Naive B cell (primary cell): ENCODE data around the gene LYPD6B. TPM values are rescaled to one million over a fixed set of nuclear protein-coding genes. Genes with fewer than 3 reads are reported as not detected.

Experiments used
- ATAC-seq, 2 donors: fragments of 150-1000 bp; cut with Tn5 transposase; 2 replicates each; pipeline ENCODE4 v1.10.0; 2021; ENCODE audit warnings: low read depth in 2 of 2, mild to moderate bottlenecking in 2 of 2, moderate library complexity in 2 of 2
- DNase-seq: peaks from one replicate; pipeline ENCODE4 v3.0.0; 2022
- H3K27ac Mint-ChIP-seq, 6 donors: one replicate each; pipeline ENCODE4 v1.8.0; 2020 to 2022; ENCODE audit warnings: mild to moderate bottlenecking in 6 of 6, mixed read lengths in 6 of 6, moderate library complexity in 5 of 6, inconsistent platforms in 2 of 6
- H3K27me3 Mint-ChIP-seq, 3 donors: one replicate each; pipeline ENCODE4 v1.8.0; 2021 to 2022; ENCODE audit warnings: mixed read lengths in 3 of 3, mild to moderate bottlenecking in 1 of 3
- H3K36me3 Mint-ChIP-seq, 2 donors: one replicate each; pipeline ENCODE4 v1.8.0; 2020 to 2022; ENCODE audit warnings: mixed read lengths in 2 of 2, inconsistent platforms in 1 of 2, mild to moderate bottlenecking in 1 of 2
- H3K4me1 Mint-ChIP-seq, 3 donors: one replicate each; pipeline ENCODE4 v1.8.0; 2020 to 2022; ENCODE audit warnings: mixed read lengths in 3 of 3, inconsistent platforms in 1 of 3, mild to moderate bottlenecking in 1 of 3, moderate library complexity in 1 of 3
- H3K4me3 Mint-ChIP-seq, 8 donors: one replicate each; pipeline ENCODE4 v1.8.0; 2020 to 2022; ENCODE audit warnings: mild to moderate bottlenecking in 8 of 8, mixed read lengths in 8 of 8, moderate library complexity in 8 of 8, inconsistent platforms in 2 of 8
- H3K9me3 Mint-ChIP-seq, 7 donors: one replicate each; pipeline ENCODE4 v1.8.0; 2020 to 2022; ENCODE audit warnings: mixed read lengths in 7 of 7, mild to moderate bottlenecking in 5 of 7, inconsistent platforms in 2 of 7, moderate library complexity in 1 of 7
- polyA plus RNA-seq, 6 donors: library from polyadenylated mRNA; unstranded; fragments of 300-500 nt; fragmentation: Illumina TruSeq; gene quantifications; one replicate each; pipeline ENCODE4 v1.2.3, GENCODE V29; 2021; ENCODE audit warnings: low read depth in 6 of 6

Gene LYPD6B
- polyA plus RNA-seq, 6 donors from 2014 or later: 0.78 to 6.7 (median 4.2) TPM; not detected in 1

GRCh38 chr2:149058936-149059335, 20.4 kb downstream of the LYPD6B start:
- Mint-ChIP-seq H3K27ac (peak overlapping the region in 1 of 6 donors; percentile 20), H3K36me3 (no peaks in the 10 kb centered on the region), H3K9me3 (peaks cover 0 to 3% (median 0%) of the 10 kb centered on the region in 7 donors), H3K27me3 (peaks cover 0 to 18% (median 11%) of the 10 kb centered on the region in 3 donors), H3K4me1 (no peaks in the 10 kb centered on the region), H3K4me3 (no peak overlapping the region)
- no peak for DNase-seq
- ATAC-seq: no peak

- peaks cover 0 to 3% (median 0%) of the 10 kb centered on the region in 7 donors for H3K9me3 Mint-ChIP-seq
- ATAC-seq: no peak
- peaks cover 0 to 18% (median 11%) of the 10 kb centered on the region in 3 donors for H3K27me3 Mint-ChIP-seq
- H3K27ac Mint-ChIP-seq: no peak overlapping the region
- H3K36me3 Mint-ChIP-seq: no peaks in the 10 kb centered on the region
- H3K4me1 Mint-ChIP-seq: no peaks in the 10 kb centered on the region
- no peak overlapping the region for H3K4me3 Mint-ChIP-seq
- no peak for DNase-seq
Measured at GRCh38 chr2:149059822-149060221, 21.3 kb downstream of the LYPD6B start.

GRCh38 chr2:149061133-149061745, 22.7 kb downstream of the LYPD6B start:
- no peaks in the 10 kb centered on the region for H3K36me3 Mint-ChIP-seq
- DNase-seq: no peak
- peaks cover 0 to 3% (median 0%) of the 10 kb centered on the region in 7 donors for H3K9me3 Mint-ChIP-seq
- ATAC-seq: no peak
- no peak overlapping the region for H3K27ac Mint-ChIP-seq
- peaks cover 0 to 9% (median 4%) of the 10 kb centered on the region in 3 donors for H3K27me3 Mint-ChIP-seq
- H3K4me1 Mint-ChIP-seq: no peaks in the 10 kb centered on the region
- no peak overlapping the region for H3K4me3 Mint-ChIP-seq

DNA sequence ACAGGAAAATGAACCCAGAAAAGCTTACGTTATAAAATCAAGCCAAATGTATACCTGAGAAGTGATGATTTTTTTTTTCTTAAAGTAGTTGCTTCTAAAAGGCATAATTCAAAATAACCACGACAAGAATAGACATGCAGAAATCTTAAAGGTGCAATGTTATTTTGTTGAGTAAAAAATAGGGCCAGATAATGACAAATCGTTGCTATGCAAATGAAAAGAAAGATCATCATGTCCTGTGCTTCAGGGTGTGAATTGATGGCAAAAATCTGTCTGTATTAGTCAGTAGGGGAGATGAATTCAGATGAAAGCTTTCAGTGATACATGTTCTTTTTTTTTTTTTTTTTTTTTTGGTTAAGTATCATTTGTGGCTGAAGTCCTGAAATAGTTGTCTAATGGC, 24.0 kb downstream of the LYPD6B start:
- peaks cover 0 to 8% (median 5%) of the 10 kb centered on the region in 7 donors for H3K9me3 Mint-ChIP-seq
- no peaks in the 10 kb centered on the region for H3K36me3 Mint-ChIP-seq
- no peak overlapping the region for H3K27ac Mint-ChIP-seq
- H3K4me1 Mint-ChIP-seq: no peaks in the 10 kb centered on the region
- no peak for DNase-seq
- ATAC-seq: no peak
- no peak overlapping the region for H3K4me3 Mint-ChIP-seq
- H3K27me3 Mint-ChIP-seq: peaks cover 4 to 7% (median 6%) of the 10 kb centered on the region in 3 donors

- DNase-seq (no peak), ATAC-seq (no peak)
- no peak overlapping the region for H3K4me3 Mint-ChIP-seq
- no peaks in the 10 kb centered on the region for H3K4me1 Mint-ChIP-seq
- peaks cover 0 to 7% (median 4%) of the 10 kb centered on the region in 3 donors for H3K27me3 Mint-ChIP-seq
- H3K9me3 Mint-ChIP-seq: peaks cover 0 to 8% (median 5%) of the 10 kb centered on the region in 7 donors
- H3K36me3 Mint-ChIP-seq: no peaks in the 10 kb centered on the region
- no peak overlapping the region for H3K27ac Mint-ChIP-seq
Measured at GRCh38 chr2:149063177-149063576, 24.7 kb downstream of the LYPD6B start.

DNA sequence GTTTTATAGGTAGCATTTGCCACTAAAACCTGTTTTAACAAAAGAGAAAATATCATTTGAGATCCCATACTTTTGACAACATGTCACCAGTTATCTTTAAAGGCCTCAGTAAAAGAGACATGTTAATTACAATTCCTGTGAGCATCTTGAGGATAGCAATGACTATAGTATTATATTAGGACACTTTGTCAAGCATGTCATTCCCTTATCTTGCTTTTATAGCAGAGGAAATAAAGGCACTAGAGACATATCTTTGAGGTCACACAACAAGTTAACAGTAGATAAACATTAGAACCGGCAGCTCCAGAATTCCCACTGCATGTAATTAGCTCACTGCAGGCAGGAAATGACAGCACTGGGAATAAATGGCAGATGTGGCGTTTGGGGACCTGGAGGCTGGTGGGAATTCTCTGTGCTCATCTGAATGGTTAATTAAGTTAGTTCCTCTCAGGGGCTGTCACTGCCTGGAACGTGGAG, 25.9 kb downstream of the LYPD6B start:
- no peaks in the 10 kb centered on the region for H3K36me3 Mint-ChIP-seq
- no peak overlapping the region for H3K4me3 Mint-ChIP-seq
- no peak for ATAC-seq
- peaks cover 4 to 7% (median 6%) of the 10 kb centered on the region in 3 donors for H3K27me3 Mint-ChIP-seq
- no peak for DNase-seq
- H3K9me3 Mint-ChIP-seq: peaks cover 0 to 8% (median 5%) of the 10 kb centered on the region in 7 donors
- H3K27ac Mint-ChIP-seq: no peak overlapping the region
- H3K4me1 Mint-ChIP-seq: no peaks in the 10 kb centered on the region

DNA sequence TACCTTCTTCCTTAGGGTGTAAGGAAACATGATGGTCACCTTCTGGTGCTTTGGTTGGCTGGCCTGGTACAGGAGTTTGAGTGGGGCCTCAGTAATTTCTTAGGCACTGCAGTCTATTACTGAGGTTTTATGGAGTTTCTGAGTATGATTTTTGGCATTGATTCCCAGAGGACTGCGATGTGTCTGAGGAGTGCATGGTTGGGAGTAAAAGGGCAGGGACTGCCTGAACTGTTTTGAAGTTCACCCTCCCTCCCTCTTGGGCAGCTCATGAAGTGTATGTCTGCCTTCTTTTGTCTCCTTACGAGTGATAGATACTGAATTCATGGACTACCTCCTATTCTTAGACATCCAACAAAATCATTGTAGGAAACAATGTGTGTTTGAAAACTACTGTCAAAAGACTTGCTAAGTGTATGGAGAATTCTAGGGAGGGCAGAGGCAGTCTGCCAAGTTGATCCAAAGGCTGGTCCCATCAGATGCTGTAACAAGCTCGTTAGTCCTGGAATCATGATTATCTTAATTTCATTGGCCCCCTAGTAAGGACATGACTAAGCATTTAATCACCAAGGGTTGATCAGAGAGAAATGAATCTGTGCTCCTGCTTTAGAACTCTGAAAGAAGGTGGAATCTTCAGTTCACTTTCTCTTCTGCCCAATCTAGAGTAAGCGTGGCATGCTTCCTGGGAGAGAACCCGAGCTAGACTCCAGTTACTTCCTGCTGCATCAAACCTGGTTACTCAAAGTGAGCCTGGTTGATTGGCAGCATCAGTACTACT, 26.5 kb downstream of the LYPD6B start:
- no peak for ATAC-seq
- no peaks in the 10 kb centered on the region for H3K4me1 Mint-ChIP-seq
- H3K27ac Mint-ChIP-seq: no peak overlapping the region
- H3K27me3 Mint-ChIP-seq: peaks cover 4 to 13% (median 11%) of the 10 kb centered on the region in 3 donors
- H3K36me3 Mint-ChIP-seq: no peaks in the 10 kb centered on the region
- no peak overlapping the region for H3K4me3 Mint-ChIP-seq
- DNase-seq: no peak
- peaks cover 0 to 8% (median 5%) of the 10 kb centered on the region in 7 donors for H3K9me3 Mint-ChIP-seq

- Mint-ChIP-seq H3K27ac (peak overlapping the region in 1 of 6 donors; percentile 17), H3K27me3 (peaks cover 12 to 31% (median 24%) of the 10 kb centered on the region in 3 donors), H3K9me3 (peaks cover 0 to 8% (median 5%) of the 10 kb centered on the region in 7 donors), H3K4me1 (no peaks in the 10 kb centered on the region), H3K4me3 (no peak overlapping the region), H3K36me3 (no peaks in the 10 kb centered on the region)
- DNase-seq (no peak), ATAC-seq (no peak)
Measured at GRCh38 chr2:149068225-149068995, 29.9 kb downstream of the LYPD6B start.

DNA sequence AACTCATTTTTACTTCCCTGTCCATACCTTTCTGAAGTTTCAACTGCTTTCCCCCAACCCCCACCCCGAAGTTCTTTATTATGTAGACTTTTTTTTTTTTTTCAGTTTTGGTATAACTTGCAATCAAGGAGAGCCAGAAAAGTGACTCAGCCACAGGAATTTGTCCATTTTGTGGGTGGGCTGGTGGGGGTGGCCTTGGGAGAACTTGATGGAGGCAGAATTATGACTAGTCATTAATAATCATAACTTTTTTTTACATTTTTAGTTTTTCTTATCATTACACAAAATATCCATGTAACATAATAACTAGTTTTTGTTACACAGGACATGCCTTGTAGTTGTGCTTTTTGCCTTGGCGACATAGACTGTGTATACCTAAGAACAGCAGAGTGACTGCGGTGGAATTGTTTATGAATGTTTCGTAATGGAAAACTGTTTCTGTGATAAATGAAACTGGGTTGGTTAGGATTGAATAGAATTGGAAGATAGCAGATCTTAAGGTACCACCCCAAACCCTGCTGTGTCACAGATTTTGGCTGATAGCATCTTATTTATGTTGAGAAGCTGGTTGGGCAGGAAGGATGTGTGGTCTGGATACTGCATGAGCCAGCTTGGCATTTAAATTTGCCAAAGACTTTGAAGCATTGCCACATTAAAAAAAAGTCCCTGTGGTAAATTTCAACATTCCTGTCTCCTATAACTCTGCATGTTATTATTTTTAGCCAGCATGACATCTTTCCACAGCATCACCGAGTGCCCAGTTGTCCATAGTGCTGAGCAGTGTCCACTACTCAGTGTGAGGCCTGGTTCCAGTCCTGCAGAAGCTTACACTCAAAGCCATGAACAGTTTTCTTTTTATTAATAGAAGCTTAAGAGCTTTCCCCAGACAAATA, 30.7 kb downstream of the LYPD6B start:
- no peak for ATAC-seq
- no peaks in the 10 kb centered on the region for H3K36me3 Mint-ChIP-seq
- no peak for DNase-seq
- H3K4me3 Mint-ChIP-seq: no peak overlapping the region
- H3K4me1 Mint-ChIP-seq: no peaks in the 10 kb centered on the region
- H3K27ac Mint-ChIP-seq: peak overlapping the region in 1 of 6 donors; percentile 17
- peaks cover 0 to 8% (median 5%) of the 10 kb centered on the region in 7 donors for H3K9me3 Mint-ChIP-seq
- H3K27me3 Mint-ChIP-seq: peaks cover 12 to 35% (median 32%) of the 10 kb centered on the region in 3 donors

DNA sequence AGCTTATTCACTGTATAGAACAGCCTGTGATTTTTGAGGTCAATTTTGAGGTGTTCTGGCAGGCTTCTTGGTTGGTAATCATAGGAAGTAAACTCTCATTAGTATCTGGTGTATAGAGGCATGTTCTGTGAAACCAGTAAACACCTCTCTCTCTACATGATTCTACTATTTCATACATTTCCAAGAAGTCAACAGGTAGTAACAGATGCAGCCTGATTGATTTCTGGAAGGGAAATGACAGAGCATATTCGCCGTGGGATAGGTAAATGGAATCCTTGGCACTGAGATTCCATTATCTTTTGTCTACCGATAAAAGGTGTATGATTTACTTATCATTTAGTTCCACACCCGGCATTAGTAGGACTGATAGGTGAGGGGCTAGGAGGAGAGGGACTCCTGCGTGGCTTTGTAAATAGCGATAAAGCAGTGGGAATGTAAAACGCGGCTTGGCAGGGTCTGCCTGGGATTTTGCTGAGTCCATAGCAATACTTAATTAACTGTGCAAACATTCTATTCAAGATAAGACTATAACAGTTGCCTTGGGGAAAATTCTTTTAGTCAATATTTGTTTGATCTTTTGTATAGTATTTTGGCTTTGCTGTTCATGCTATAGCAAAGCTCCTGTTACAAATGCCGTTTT, 32.3 kb downstream of the LYPD6B start:
- Mint-ChIP-seq H3K4me3 (no peak overlapping the region), H3K4me1 (no peaks in the 10 kb centered on the region), H3K36me3 (no peaks in the 10 kb centered on the region), H3K27me3 (peaks cover 15 to 38% (median 32%) of the 10 kb centered on the region in 3 donors), H3K27ac (no peak overlapping the region), H3K9me3 (peaks cover 0 to 8% (median 5%) of the 10 kb centered on the region in 7 donors)
- DNase-seq (no peak), ATAC-seq (no peak)

DNA sequence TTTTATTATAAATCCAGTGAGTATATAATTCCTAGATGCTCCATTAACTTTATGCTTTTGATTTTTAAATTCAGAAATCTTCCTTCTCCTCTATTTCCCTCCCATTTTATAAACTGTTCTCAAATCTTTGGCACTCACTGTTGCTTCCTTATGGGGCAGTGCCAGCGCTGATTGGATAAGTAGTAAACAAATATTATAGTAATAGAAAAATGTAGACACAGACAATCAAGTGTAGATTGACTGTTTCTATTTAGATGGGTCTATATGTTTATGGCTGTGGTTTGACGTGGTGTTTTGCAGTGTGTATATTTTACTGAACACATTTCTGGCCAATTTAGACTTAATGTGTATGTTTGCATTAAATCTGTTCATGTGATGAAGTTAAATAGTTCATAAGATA, 36.6 kb downstream of the LYPD6B start:
- Mint-ChIP-seq H3K4me3 (no peak overlapping the region), H3K27ac (no peak overlapping the region), H3K9me3 (peaks cover 0 to 2% (median 0%) of the 10 kb centered on the region in 7 donors), H3K27me3 (peaks cover 16 to 29% (median 22%) of the 10 kb centered on the region in 3 donors), H3K36me3 (no peaks in the 10 kb centered on the region), H3K4me1 (no peaks in the 10 kb centered on the region)
- DNase-seq (no peak), ATAC-seq (no peak)

DNA sequence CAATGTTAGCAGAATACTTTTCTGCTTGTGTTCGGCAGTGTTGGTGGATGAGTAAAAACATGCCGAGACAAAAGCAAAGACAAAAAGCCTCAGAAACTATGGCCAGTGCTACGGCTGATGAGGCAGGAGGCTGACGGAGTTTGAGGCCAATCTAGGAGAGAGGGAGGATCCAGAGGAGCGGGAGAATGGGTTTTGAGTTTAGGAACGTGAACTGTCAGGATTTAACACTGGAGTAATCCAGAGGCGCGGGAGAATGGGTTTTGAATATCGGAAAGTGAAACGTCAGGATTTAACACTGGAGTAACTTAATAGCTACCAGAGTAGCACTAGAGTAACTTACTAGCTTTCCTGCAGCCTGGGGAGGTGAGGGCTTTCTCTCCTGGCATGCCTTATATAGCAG, 37.4 kb downstream of the LYPD6B start:
- Mint-ChIP-seq H3K4me1 (no peaks in the 10 kb centered on the region), H3K27me3 (peaks cover 14 to 25% (median 21%) of the 10 kb centered on the region in 3 donors), H3K4me3 (peak overlapping the region in 1 of 8 donors; percentile 6), H3K36me3 (no peaks in the 10 kb centered on the region), H3K9me3 (peaks cover 0 to 2% (median 0%) of the 10 kb centered on the region in 7 donors), H3K27ac (no peak overlapping the region)
- DNase-seq (no peak), ATAC-seq (no peak)
